Measurements from ENCODE around the gene MAST4. TPM values are rescaled to one million over a fixed set of nuclear protein-coding genes. Genes with fewer than 3 reads are reported as not detected.

The MAST4 gene
- total and polyA plus RNA-seq, 5 donors, result 18.9 to 71.5 (median 52.4) TPM

- H3K9me3 ChIP-seq (ENCODE audit: control insufficient read depth, low read length), result no peaks in the 10 kb centered on the region
- H3K4me1 ChIP-seq (ENCODE audit: control insufficient read depth, insufficient read depth, low read length), result no peaks in the 10 kb centered on the region
- DNase-seq (peak in 1 of 3 donors; percentile 18), ATAC-seq (peak; percentile 72 to 73)
- no peak overlapping the region for H3K27ac ChIP-seq (ENCODE audit: low read length)
- H3K27me3 ChIP-seq (ENCODE audit: control insufficient read depth, insufficient read depth), result no peaks in the 10 kb centered on the region
- 69% methylated on average over 2 of the region's 2 CpGs for WGBS
- intact Hi-C loops (cut with DNase I), result no loop called here
- H3K4me3 ChIP-seq (ENCODE audit: low read length), result no peak overlapping the region
Observed at GRCh38 chr5:66646570-66646969, 50.4 kb downstream of the MAST4 start.

GRCh38 chr5:66647146-66647856 lies 51.1 kb downstream of the MAST4 start:
- DNase-seq (no peak), ATAC-seq (peak; percentile 44 to 53)
- H3K9me3 ChIP-seq (ENCODE audit: control insufficient read depth, low read length), result no peaks in the 10 kb centered on the region
- WGBS, result 50% methylated on average over 3 of the region's 3 CpGs
- intact Hi-C loops (cut with DNase I), result no loop called here
- H3K4me1 ChIP-seq (ENCODE audit: control insufficient read depth, insufficient read depth, low read length), result no peaks in the 10 kb centered on the region
- no peak overlapping the region for H3K4me3 ChIP-seq (ENCODE audit: low read length)
- no peaks in the 10 kb centered on the region for H3K27me3 ChIP-seq (ENCODE audit: control insufficient read depth, insufficient read depth)
- H3K27ac ChIP-seq (ENCODE audit: low read length), result no peak overlapping the region

GRCh38 chr5:66652818-66653217 lies 56.6 kb downstream of the MAST4 start:
- ATAC-seq, result no peak
- 91% methylated on average over 3 of the region's 3 CpGs for WGBS

GRCh38 chr5:66653325-66653724 lies 57.1 kb downstream of the MAST4 start:
- intact Hi-C loops (cut with DNase I), result no loop called here
- Histone ChIP-seq H3K4me1 (ENCODE audit: control insufficient read depth, insufficient read depth, low read length) (no peaks in the 10 kb centered on the region), H3K4me3 (ENCODE audit: low read length) (no peak overlapping the region), H3K27me3 (ENCODE audit: control insufficient read depth, insufficient read depth) (no peaks in the 10 kb centered on the region), H3K27ac (ENCODE audit: low read length) (no peak overlapping the region), H3K9me3 (ENCODE audit: control insufficient read depth, low read length) (no peaks in the 10 kb centered on the region)
- ATAC-seq (peak in 1 of 2 donors; percentile 56), DNase-seq (no peak)
- 80% methylated on average over 1 of the region's 1 CpG for WGBS

More at GRCh38 chr5:66652818-66653217, 56.6 kb downstream of the MAST4 start:
- Histone ChIP-seq H3K4me1 (ENCODE audit: control insufficient read depth, insufficient read depth, low read length) (no peaks in the 10 kb centered on the region), H3K27ac (ENCODE audit: low read length) (no peak overlapping the region), H3K9me3 (ENCODE audit: control insufficient read depth, low read length) (no peaks in the 10 kb centered on the region), H3K27me3 (ENCODE audit: control insufficient read depth, insufficient read depth) (no peaks in the 10 kb centered on the region), H3K4me3 (ENCODE audit: low read length) (no peak overlapping the region)
- intact Hi-C loops (cut with DNase I), result no loop called here
- no peak for DNase-seq

DNA sequence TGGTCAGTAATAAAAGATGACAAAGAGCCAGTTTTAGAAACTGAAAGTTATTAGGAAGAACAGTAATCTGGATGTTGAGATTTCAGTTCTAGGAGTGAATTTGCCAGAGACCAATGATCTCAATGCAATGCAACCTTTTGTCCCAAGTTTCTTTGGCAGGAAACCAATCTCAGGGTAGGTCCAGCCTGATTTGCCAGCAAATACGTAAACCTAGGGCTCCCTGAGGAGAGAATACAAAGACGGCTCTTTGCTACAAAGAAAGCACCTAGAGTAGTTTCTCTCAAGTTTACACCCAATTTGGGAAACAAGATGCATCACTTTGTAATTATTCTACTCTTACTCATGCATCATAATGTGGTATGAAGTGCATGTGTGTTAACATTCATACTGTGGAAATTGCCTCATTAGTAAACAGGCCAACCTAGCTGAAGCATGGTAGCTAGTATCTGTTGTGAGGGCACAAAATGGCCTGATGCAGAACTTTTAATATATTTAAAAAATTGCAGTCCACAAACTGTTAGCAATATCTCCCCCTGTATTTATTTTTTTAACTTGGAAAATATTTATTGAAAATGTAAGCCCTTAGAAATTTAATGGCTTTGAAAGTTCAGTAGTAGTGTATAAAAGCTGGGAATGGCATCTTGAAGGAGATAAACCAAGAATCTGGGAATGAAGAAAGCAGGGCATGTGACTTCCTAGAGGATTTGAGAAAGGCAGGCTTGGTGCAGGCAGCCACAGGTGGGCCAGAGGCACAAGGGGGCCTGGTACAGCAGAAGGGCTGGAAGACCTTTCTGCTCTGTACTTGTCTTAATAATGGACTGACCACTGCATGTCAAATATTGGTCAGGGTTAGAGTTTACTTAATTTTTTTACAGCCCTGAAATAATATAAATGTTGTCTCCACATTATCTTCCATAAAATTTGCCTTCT lies 59.5 kb downstream of the MAST4 start:
- peak; percentile 40 to 43 for ATAC-seq
- Histone ChIP-seq H3K27me3 (ENCODE audit: control insufficient read depth, insufficient read depth) (no peaks in the 10 kb centered on the region), H3K9me3 (ENCODE audit: control insufficient read depth, low read length) (no peaks in the 10 kb centered on the region), H3K27ac (ENCODE audit: low read length) (no peak overlapping the region), H3K4me1 (ENCODE audit: control insufficient read depth, insufficient read depth, low read length) (no peaks in the 10 kb centered on the region), H3K4me3 (ENCODE audit: low read length) (no peak overlapping the region)
- no peak for DNase-seq
- WGBS, result 34% methylated on average over 2 of the region's 2 CpGs
- intact Hi-C loops (cut with DNase I), result no loop called here

GRCh38 chr5:66658516-66658915 lies 62.3 kb downstream of the MAST4 start:
- no peaks in the 10 kb centered on the region for H3K4me1 ChIP-seq (ENCODE audit: control insufficient read depth, insufficient read depth, low read length)
- 36% methylated on average over 2 of the region's 2 CpGs for WGBS

GRCh38 chr5:66659780-66660179 lies 63.6 kb downstream of the MAST4 start:
- intact Hi-C loops (cut with DNase I), result no loop called here
- ATAC-seq (no peak), DNase-seq (no peak)
- Histone ChIP-seq H3K27me3 (ENCODE audit: control insufficient read depth, insufficient read depth) (no peaks in the 10 kb centered on the region), H3K4me3 (ENCODE audit: low read length) (no peak overlapping the region), H3K9me3 (ENCODE audit: control insufficient read depth, low read length) (no peaks in the 10 kb centered on the region), H3K4me1 (ENCODE audit: control insufficient read depth, insufficient read depth, low read length) (no peaks in the 10 kb centered on the region), H3K27ac (ENCODE audit: low read length) (no peak overlapping the region)
- 91% methylated on average over 3 of the region's 3 CpGs for WGBS

More at GRCh38 chr5:66658516-66658915, 62.3 kb downstream of the MAST4 start:
- no peaks in the 10 kb centered on the region for H3K27me3 ChIP-seq (ENCODE audit: control insufficient read depth, insufficient read depth)
- no peaks in the 10 kb centered on the region for H3K9me3 ChIP-seq (ENCODE audit: control insufficient read depth, low read length)
- ATAC-seq (no peak), DNase-seq (no peak)
- H3K4me3 ChIP-seq (ENCODE audit: low read length), result no peak overlapping the region
- intact Hi-C loops (cut with DNase I), result no loop called here
- no peak overlapping the region for H3K27ac ChIP-seq (ENCODE audit: low read length)

GRCh38 chr5:66660396-66660795 lies 64.2 kb downstream of the MAST4 start:
- ATAC-seq, result no peak
- no peak overlapping the region for H3K4me3 ChIP-seq (ENCODE audit: low read length)
- 82% methylated on average over 1 of the region's 1 CpG for WGBS
- H3K27ac ChIP-seq (ENCODE audit: low read length), result no peak overlapping the region
- DNase-seq, result no peak
- H3K27me3 ChIP-seq (ENCODE audit: control insufficient read depth, insufficient read depth), result no peaks in the 10 kb centered on the region
- intact Hi-C loops (cut with DNase I), result no loop called here
- no peaks in the 10 kb centered on the region for H3K9me3 ChIP-seq (ENCODE audit: control insufficient read depth, low read length)
- no peaks in the 10 kb centered on the region for H3K4me1 ChIP-seq (ENCODE audit: control insufficient read depth, insufficient read depth, low read length)

GRCh38 chr5:66661149-66661548 lies 65.0 kb downstream of the MAST4 start:
- 31% methylated on average over 3 of the region's 3 CpGs for WGBS

GRCh38 chr5:66666778-66667177 lies 70.6 kb downstream of the MAST4 start:
- intact Hi-C loops (cut with DNase I), result no loop called here

More at GRCh38 chr5:66661149-66661548, 65.0 kb downstream of the MAST4 start:
- ATAC-seq, result peak; percentile 60 to 72
- Histone ChIP-seq H3K27ac (ENCODE audit: low read length) (peak overlapping the region; percentile 17), H3K4me1 (ENCODE audit: control insufficient read depth, insufficient read depth, low read length) (no peaks in the 10 kb centered on the region), H3K9me3 (ENCODE audit: control insufficient read depth, low read length) (no peaks in the 10 kb centered on the region), H3K4me3 (ENCODE audit: low read length) (no peak overlapping the region), H3K27me3 (ENCODE audit: control insufficient read depth, insufficient read depth) (no peaks in the 10 kb centered on the region)
- intact Hi-C loops (cut with DNase I), result no loop called here
- DNase-seq, result peak; percentile 60 to 74 (median 61)

More at GRCh38 chr5:66666778-66667177, 70.6 kb downstream of the MAST4 start:
- DNase-seq (peak; percentile 31 to 51 (median 50)), ATAC-seq (no peak)
- Histone ChIP-seq H3K9me3 (ENCODE audit: control insufficient read depth, low read length) (no peaks in the 10 kb centered on the region), H3K27ac (ENCODE audit: low read length) (no peak overlapping the region), H3K27me3 (ENCODE audit: control insufficient read depth, insufficient read depth) (no peaks in the 10 kb centered on the region), H3K4me1 (ENCODE audit: control insufficient read depth, insufficient read depth, low read length) (peaks cover 15% of the 10 kb centered on the region), H3K4me3 (ENCODE audit: low read length) (no peak overlapping the region)
- WGBS, result 65% methylated on average over 3 of the region's 3 CpGs

All from right cardiac atrium (tissue), 5 donors.